Skin of body (tissue), 2 donors: Measurements from ENCODE around the gene C4orf50. TPM values are rescaled to one million over a fixed set of nuclear protein-coding genes. Genes with fewer than 3 reads are reported as not detected.
A peak's percentile ranks its signal among the peaks of the same experiment; 100 is the strongest.

Source experiments
- DNase-seq: peaks from one replicate; lab custom pipeline; 2025; lab: John Stamatoyannopoulos, UW
- total RNA-seq: library from RNA; depleted of rRNA; stranded (reverse); fragments of >200 nt; gene quantifications from one replicate; pipeline ENCODE4 v1.2.3, GENCODE V29; 2014

C4orf50 gene
- total RNA-seq, 1 donor from 2014 or later: 0.10 TPM

- no peak for DNase-seq
Measured at GRCh38 chr4:5891563-5892322, 126.5 kb downstream of the C4orf50 start.

- no peak for DNase-seq
Measured at GRCh38 chr4:5890063-5890727, 128.0 kb downstream of the C4orf50 start.

- no peak for DNase-seq
Measured at GRCh38 chr4:5889002-5889696, 129.1 kb downstream of the C4orf50 start.

GRCh38 chr4:5888222-5889001 is 129.8 kb downstream of the C4orf50 start:
- peak; percentile 22 for DNase-seq

GRCh38 chr4:5887361-5888221 is 130.6 kb downstream of the C4orf50 start:
- DNase-seq: no peak

- no peak for DNase-seq
Measured at GRCh38 chr4:5887011-5887360, 131.2 kb downstream of the C4orf50 start.

GRCh38 chr4:5885733-5886132 is 132.5 kb downstream of the C4orf50 start:
- DNase-seq: no peak

GRCh38 chr4:5884796-5885195 is 133.4 kb downstream of the C4orf50 start:
- no peak for DNase-seq

- no peak for DNase-seq
Measured at GRCh38 chr4:5883916-5884315, 134.3 kb downstream of the C4orf50 start.

GRCh38 chr4:5882947-5883346 is 135.3 kb downstream of the C4orf50 start:
- no peak for DNase-seq

GRCh38 chr4:5881340-5881739 is 136.9 kb downstream of the C4orf50 start:
- DNase-seq: no peak

GRCh38 chr4:5878359-5878758 is 139.9 kb downstream of the C4orf50 start:
- no peak for DNase-seq

GRCh38 chr4:5877392-5877791 is 140.8 kb downstream of the C4orf50 start:
- no peak for DNase-seq

- peak; percentile 60 for DNase-seq
Measured at GRCh38 chr4:5874811-5875449, 143.3 kb downstream of the C4orf50 start.

- no peak for DNase-seq
Measured at GRCh38 chr4:5870701-5871100, 147.5 kb downstream of the C4orf50 start.

- no peak for DNase-seq
Measured at GRCh38 chr4:5869966-5870619, 148.1 kb downstream of the C4orf50 start.

- DNase-seq: no peak
Measured at GRCh38 chr4:5867866-5868265, 150.4 kb downstream of the C4orf50 start.

- no peak for DNase-seq
Measured at GRCh38 chr4:5866841-5867813, 151.1 kb downstream of the C4orf50 start.
